Mesendoderm (in vitro differentiated cells): ENCODE data around the gene PRR35.

Experiments used
- DNase-seq: peaks from one replicate; pipeline ENCODE4 v3.0.0; 2013
- H2AK5ac ChIP-seq: 2 replicates; pipeline ENCODE4 v1.6.1; 2013; ENCODE audit warnings: low read length, inconsistent platforms
- H2BK120ac ChIP-seq: 2 replicates; pipeline ENCODE4 v1.6.1; 2013; ENCODE audit warnings: low read depth, mild to moderate bottlenecking, low read length, moderate library complexity, mixed read lengths
- H2BK15ac ChIP-seq: replicated peaks from 2 replicates; pipeline ENCODE4 v1.6.1; 2013; ENCODE audit warnings: low read depth, mild to moderate bottlenecking, moderate library complexity
- H2BK5ac ChIP-seq: 2 replicates; pipeline ENCODE4 v1.6.1; 2013; ENCODE audit warnings: low read length, inconsistent platforms
- H3K18ac ChIP-seq: 2 replicates; pipeline ENCODE4 v1.6.1; 2013; ENCODE audit warnings: mild to moderate bottlenecking, low read length, mixed read lengths
- H3K23ac ChIP-seq: one replicate; pipeline ENCODE4 v1.6.1; 2013; ENCODE audit warnings: low read length
- H3K27ac ChIP-seq: 2 replicates; pipeline ENCODE4 v1.5.1; 2013; ENCODE audit warnings: low read depth, mild to moderate bottlenecking, inconsistent platforms, low read length, moderate library complexity
- H3K27me3 ChIP-seq: 2 replicates; pipeline ENCODE4 v1.6.1; 2013; ENCODE audit warnings: low read length, control low read depth, mild to moderate bottlenecking, inconsistent platforms; ENCODE audit not compliant: insufficient read depth, poor library complexity
- H3K36me3 ChIP-seq: 2 replicates; pipeline ENCODE4 v1.6.1; 2013; ENCODE audit warnings: low read length, inconsistent platforms; ENCODE audit not compliant: control insufficient read depth, insufficient read depth
- H3K4ac ChIP-seq: one replicate; pipeline ENCODE4 v1.6.1; 2013; ENCODE audit warnings: low read depth, mild to moderate bottlenecking, low read length, moderate library complexity
- H3K4me1 ChIP-seq: 2 replicates; pipeline ENCODE4 v1.6.1; 2013; ENCODE audit warnings: low read depth, low read length, inconsistent platforms; ENCODE audit not compliant: control insufficient read depth
- H3K4me2 ChIP-seq: 2 replicates; pipeline ENCODE4 v1.6.1; 2013; ENCODE audit warnings: low read length
- H3K4me3 ChIP-seq: 2 replicates; pipeline ENCODE4 v1.5.1; 2013; ENCODE audit warnings: mild to moderate bottlenecking, low read length
- H3K56ac ChIP-seq: one replicate; pipeline ENCODE4 v1.6.1; 2013; ENCODE audit warnings: low read length
- H3K79me1 ChIP-seq: 2 replicates; pipeline ENCODE4 v1.6.1; 2013; ENCODE audit warnings: low read length, inconsistent platforms
- H3K79me2 ChIP-seq: 2 replicates; pipeline ENCODE4 v1.6.1; 2013; ENCODE audit warnings: mild to moderate bottlenecking, low read length; ENCODE audit not compliant: control insufficient read depth, insufficient read depth
- H3K9ac ChIP-seq: 2 replicates; pipeline ENCODE4 v1.6.1; 2013; ENCODE audit warnings: low read length, inconsistent platforms
- H4K5ac ChIP-seq: one replicate; pipeline ENCODE4 v1.6.1; 2013; ENCODE audit warnings: low read length
- H4K8ac ChIP-seq: one replicate; pipeline ENCODE4 v1.6.1; 2013; ENCODE audit warnings: low read depth, mild to moderate bottlenecking, control low read depth, low read length, moderate library complexity
- whole genome bisulfite sequencing: extraction: QIAGEN DNeasy Blood & Tissue Kit; methylation state at CpG from one replicate; pipeline ENCODE4 v1.1.7; 2013; ENCODE audit warnings: low lambda C conversion rate, missing lambda C conversion rate; ENCODE audit not compliant: insufficient coverage; ENCODE audit errors: extremely low coverage; 5-methylcytosine and 5-hydroxymethylcytosine counted together

Gene PRR35

DNA sequence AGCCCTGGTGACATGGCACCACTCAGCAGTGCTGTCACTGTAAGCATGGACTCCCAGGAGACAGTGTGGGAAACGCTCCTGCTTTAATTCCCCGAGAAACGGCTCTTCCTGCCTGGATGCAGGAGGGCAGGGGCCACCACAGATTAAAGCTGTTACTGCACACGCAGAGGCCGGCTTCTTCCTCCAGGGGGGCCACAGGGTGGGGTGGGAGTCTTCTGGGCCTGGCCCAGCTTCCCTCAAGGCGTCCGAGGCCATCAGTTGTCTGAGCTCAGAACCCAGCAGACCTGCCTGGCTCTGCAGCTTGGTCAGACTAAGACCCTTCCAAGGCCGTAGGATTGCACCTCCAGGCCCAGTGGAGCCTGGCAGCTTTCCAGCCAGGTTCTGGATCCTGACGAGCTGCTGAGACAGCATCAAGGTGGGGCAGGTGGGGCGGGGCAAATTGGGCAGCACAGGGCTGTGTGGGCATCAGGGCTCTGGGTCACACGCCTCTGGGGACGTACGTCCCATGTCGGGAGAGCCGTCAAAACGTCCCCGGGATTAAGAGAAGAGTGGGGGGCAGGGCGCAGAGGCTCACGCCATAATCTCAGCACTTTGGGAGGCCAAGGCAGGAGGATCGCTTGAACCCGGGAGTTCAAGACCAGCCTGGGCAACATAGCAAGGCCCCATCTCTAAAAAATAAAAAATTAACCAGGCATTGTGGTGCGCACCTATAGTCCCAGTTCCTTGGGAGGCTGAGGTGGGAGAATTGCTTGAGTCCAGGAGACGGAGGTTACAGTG, 37.7 kb upstream of the PRR35 start:
- Histone ChIP-seq H2AK5ac (no peak overlapping the region), H2BK120ac (no peak overlapping the region), H2BK15ac (no peak overlapping the region), H3K27me3 (no peaks in the 10 kb centered on the region), H3K18ac (no peak overlapping the region), H3K4me1 (peaks cover 5% of the 10 kb centered on the region), H3K79me1 (peaks cover 10% of the 10 kb centered on the region), H3K4me3 (no peak overlapping the region), H3K79me2 (peaks cover 5% of the 10 kb centered on the region), H3K36me3 (peaks cover 6% of the 10 kb centered on the region), H3K4me2 (no peak overlapping the region), H2BK5ac (no peak overlapping the region), H4K5ac (no peak overlapping the region), H3K9ac (no peak overlapping the region), H3K23ac (no peak overlapping the region), H4K8ac (no peak overlapping the region), H3K4ac (no peak overlapping the region), H3K56ac (no peak overlapping the region), H3K27ac (no peak overlapping the region)
- DNase-seq, result no peak
- no CpG with 5 or more reads among the region's 23 CpGs for WGBS

DNA sequence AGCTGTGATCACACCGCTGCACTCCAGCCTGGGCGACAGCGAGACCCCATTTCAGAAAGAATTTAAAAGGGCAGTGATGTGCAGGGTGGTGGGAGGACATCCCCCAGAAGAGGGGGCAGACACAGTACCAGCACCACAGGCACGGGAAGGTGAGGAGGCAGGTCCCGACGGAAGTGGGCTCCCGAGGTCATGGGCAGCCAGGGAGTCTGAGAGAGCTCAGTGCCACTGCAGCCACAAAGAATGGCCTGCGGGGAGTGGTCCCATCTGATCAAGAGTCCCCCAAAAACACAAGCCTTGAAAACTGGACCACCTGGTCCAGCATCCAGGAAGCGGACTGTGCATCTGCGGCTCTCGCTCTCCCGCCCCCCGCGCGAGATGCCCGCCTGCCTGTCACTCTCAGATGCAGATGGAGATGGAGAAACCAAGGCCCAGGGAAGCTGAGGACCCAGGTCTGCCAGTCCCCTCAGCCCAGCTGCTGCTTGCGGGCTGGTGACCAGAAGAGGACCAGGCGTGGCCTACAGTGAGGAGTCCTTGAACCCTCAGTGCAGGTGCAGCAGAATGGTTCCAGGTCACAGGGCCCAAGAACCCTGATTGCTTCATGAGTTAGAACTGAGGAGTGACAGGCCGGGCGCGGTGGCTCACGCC, 37.0 kb upstream of the PRR35 start:
- Histone ChIP-seq H3K36me3 (peaks cover 6% of the 10 kb centered on the region), H3K23ac (no peak overlapping the region), H4K5ac (no peak overlapping the region), H3K4ac (no peak overlapping the region), H3K4me1 (peaks cover 5% of the 10 kb centered on the region), H3K4me3 (no peak overlapping the region), H3K27me3 (no peaks in the 10 kb centered on the region), H3K56ac (no peak overlapping the region), H3K27ac (no peak overlapping the region), H2BK15ac (no peak overlapping the region), H2AK5ac (no peak overlapping the region), H2BK120ac (no peak overlapping the region), H3K79me1 (peaks cover 10% of the 10 kb centered on the region), H3K9ac (no peak overlapping the region), H4K8ac (no peak overlapping the region), H3K79me2 (peaks cover 7% of the 10 kb centered on the region), H3K18ac (no peak overlapping the region), H2BK5ac (no peak overlapping the region), H3K4me2 (no peak overlapping the region)
- no peak for DNase-seq
- no CpG with 5 or more reads among the region's 22 CpGs for WGBS

DNA sequence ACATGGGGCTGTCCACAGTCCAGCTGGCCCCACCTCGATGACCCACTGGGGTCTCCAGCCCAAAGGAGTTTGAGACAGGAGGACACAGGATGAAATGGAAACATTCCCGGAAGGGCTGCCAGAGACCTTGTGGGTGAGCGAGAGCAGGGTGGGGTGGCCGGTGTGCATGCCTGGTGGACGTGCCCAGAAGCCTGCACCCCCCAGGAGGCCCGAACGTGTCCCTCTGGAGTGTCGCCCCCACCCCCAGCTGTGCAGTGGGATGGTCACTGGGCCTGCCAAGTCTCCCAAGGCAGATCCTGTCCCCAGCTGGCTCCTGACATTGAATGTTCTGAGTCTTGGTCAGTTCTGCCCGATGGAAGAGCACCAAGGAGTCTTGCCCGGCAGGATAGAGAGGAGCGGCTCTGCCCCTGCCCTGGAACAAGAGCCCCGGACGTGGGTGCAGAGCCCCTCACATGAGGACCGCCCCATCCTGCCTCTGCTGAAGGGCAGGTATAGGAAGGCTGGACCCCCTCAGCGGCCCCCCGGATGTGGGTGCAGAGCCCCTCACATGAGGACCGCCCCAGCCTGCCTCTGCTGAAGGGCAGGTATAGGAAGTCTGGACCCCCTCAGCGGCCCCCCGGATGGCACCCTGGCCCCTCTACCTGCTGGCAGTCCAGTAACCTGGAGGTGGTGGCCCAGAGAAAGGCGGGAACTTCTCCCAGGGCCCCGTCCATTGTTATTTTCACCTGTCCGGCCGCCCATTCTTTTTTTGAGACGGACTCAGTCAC, 35.7 kb upstream of the PRR35 start:
- H3K18ac ChIP-seq, result no peak overlapping the region
- H3K4me2 ChIP-seq, result no peak overlapping the region
- no peaks in the 10 kb centered on the region for H3K27me3 ChIP-seq
- H3K79me2 ChIP-seq, result peaks cover 20% of the 10 kb centered on the region
- peaks cover 18% of the 10 kb centered on the region for H3K79me1 ChIP-seq
- no peak overlapping the region for H3K9ac ChIP-seq
- peaks cover 11% of the 10 kb centered on the region for H3K4me1 ChIP-seq
- no peak for DNase-seq
- no peak overlapping the region for H3K23ac ChIP-seq
- H2BK120ac ChIP-seq, result no peak overlapping the region
- H4K8ac ChIP-seq, result no peak overlapping the region
- no peak overlapping the region for H2BK5ac ChIP-seq
- H3K56ac ChIP-seq, result no peak overlapping the region
- no peak overlapping the region for H4K5ac ChIP-seq
- H3K4me3 ChIP-seq, result no peak overlapping the region
- WGBS, result no CpG with 5 or more reads among the region's 24 CpGs
- no peak overlapping the region for H3K4ac ChIP-seq
- H3K27ac ChIP-seq, result no peak overlapping the region
- no peak overlapping the region for H2AK5ac ChIP-seq
- peaks cover 4% of the 10 kb centered on the region for H3K36me3 ChIP-seq
- no peak overlapping the region for H2BK15ac ChIP-seq

DNA sequence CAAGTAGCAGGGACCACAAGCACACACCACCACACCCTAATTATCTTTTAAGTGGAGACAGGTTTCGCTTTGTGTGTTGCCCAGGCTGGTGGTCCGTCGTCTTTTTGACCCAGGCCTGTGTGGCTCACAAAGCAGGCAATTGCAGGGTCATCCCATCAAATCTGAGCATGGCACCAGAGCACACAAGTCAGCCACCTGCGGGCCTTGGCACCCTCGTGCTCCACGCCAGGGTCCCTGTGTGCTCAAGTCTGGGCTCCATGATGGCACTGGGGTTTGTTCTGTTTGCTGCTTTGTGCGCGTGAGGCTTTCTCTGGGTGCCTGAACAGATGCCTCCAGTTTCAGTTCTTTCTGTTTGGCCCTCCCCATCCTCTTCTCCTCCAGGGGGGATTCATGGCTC, 35.1 kb upstream of the PRR35 start:
- no peak for DNase-seq
- Histone ChIP-seq H3K23ac (no peak overlapping the region), H3K36me3 (peaks cover 4% of the 10 kb centered on the region), H3K9ac (no peak overlapping the region), H2AK5ac (no peak overlapping the region), H2BK5ac (no peak overlapping the region), H4K8ac (no peak overlapping the region), H2BK15ac (no peak overlapping the region), H2BK120ac (no peak overlapping the region), H3K4ac (no peak overlapping the region), H3K27me3 (no peaks in the 10 kb centered on the region), H3K27ac (no peak overlapping the region), H3K79me2 (peaks cover 26% of the 10 kb centered on the region), H3K18ac (no peak overlapping the region), H3K4me3 (no peak overlapping the region), H3K79me1 (peaks cover 24% of the 10 kb centered on the region), H4K5ac (no peak overlapping the region), H3K56ac (no peak overlapping the region), H3K4me1 (peaks cover 11% of the 10 kb centered on the region), H3K4me2 (no peak overlapping the region)
- WGBS, result no CpG with 5 or more reads among the region's 8 CpGs

DNA sequence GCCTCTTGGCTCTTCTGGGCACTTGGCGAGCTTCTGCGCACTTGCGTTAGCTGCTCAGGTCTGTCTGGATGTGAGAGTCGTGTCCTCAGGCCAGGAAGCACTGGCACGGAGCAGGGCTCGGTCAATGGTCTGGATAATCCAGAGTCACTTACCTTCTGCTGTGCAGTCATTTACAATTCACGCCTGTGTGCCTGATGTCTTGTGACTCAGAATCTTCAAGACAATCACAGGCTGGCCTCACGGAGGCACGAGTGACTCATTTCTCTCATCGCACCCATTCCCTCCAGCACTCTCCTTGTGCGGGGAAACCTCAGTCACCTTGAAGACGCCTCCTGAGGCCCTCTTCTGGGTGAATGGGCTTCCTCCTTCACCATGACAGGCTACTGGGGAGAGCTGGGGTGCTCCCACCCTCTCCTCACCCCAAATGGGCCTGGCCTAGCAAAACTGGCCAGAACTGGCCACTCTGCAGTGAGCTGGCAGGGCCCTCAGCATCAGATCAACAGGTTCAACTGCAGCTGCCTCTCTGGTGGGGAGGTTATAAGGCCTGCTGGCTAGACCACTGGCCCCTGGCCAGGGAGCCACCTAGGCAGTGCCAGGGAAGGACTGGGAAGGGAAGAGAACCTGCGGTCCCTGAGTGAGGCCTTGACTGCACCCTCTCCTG, 34.5 kb upstream of the PRR35 start:
- no peak overlapping the region for H2BK120ac ChIP-seq
- peak; percentile 67 for DNase-seq
- H2BK5ac ChIP-seq, result no peak overlapping the region
- peaks cover 32% of the 10 kb centered on the region for H3K79me2 ChIP-seq
- peak overlapping the region; percentile 0 for H3K23ac ChIP-seq
- no peak overlapping the region for H4K8ac ChIP-seq
- H3K4me1 ChIP-seq, result peaks cover 11% of the 10 kb centered on the region
- peak overlapping the region; percentile 99 for H3K56ac ChIP-seq
- no peak overlapping the region for H3K4ac ChIP-seq
- no peak overlapping the region for H2BK15ac ChIP-seq
- H3K27ac ChIP-seq, result no peak overlapping the region
- WGBS, result no CpG with 5 or more reads among the region's 13 CpGs
- no peak overlapping the region for H3K4me3 ChIP-seq
- peaks cover 28% of the 10 kb centered on the region for H3K79me1 ChIP-seq
- peak overlapping the region; percentile 99 for H3K4me2 ChIP-seq
- peaks cover 1% of the 10 kb centered on the region for H3K36me3 ChIP-seq
- H3K9ac ChIP-seq, result peak overlapping the region; percentile 98
- no peak overlapping the region for H4K5ac ChIP-seq
- H2AK5ac ChIP-seq, result no peak overlapping the region
- no peaks in the 10 kb centered on the region for H3K27me3 ChIP-seq
- no peak overlapping the region for H3K18ac ChIP-seq
